Breast epithelium (tissue), 3 donors: Measurements from ENCODE around the gene PIK3CG.

Experiments
- CTCF ChIP-seq, 3 donors: fragments of 450-650 bp; IDR thresholded peaks; one replicate each; pipeline ENCODE4 v1.5.1; 2016 to 2017; ENCODE audit warnings: antibody characterized with exemption in 3 of 3, mild to moderate bottlenecking in 3 of 3, moderate library complexity in 3 of 3
- POLR2AphosphoS5 ChIP-seq, 3 donors: sonication (generic); formaldehyde crosslinking; IDR thresholded peaks; one replicate each; pipeline ENCODE4 v1.6.1; 2017; ENCODE audit warnings: antibody characterized with exemption in 3 of 3

DNA sequence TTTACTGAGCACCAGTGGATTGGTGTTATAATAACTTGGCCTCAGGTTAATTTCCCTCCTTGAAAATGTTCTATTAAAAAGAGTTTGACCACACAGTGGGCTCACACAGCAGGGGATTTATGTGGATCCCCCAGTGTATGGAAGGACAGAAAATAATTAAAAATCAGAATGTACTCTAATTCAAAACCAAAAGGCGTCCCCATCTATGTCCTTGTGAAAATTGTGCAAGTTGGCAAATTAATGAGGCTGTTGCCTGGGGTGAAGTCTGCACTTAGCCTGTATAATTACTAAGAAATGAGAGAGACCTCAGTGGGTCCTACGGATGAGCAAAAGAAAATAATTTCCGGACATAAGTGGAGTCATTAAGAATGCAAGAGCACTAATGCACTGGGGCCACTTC is 31.1 kb downstream of the PIK3CG start:
- TF ChIP-seq CTCF (IDR thresholded peaks at IDR 0.05) = no peak
- TF ChIP-seq POLR2AphosphoS5 (IDR thresholded peaks at IDR 0.05) = no peak
